Measurements from ENCODE around the gene CENPM. TPM values are rescaled to one million over a fixed set of nuclear protein-coding genes. Genes with fewer than 3 reads are reported as not detected.

The CENPM gene
- total RNA-seq, 1 experiment from 2014 or later, result 77.5 TPM

GRCh38 chr22:41904450-41905410, 42.2 kb downstream of the CENPM start:
- Histone ChIP-seq H3K9me2 (replicated peaks; ENCODE audit: low read length) (no peaks in the 10 kb centered on the region), H3K4me2 (ENCODE audit: low read length) (no peak overlapping the region), H3K4me3 (ENCODE audit: low read length) (no peak overlapping the region), H4K20me1 (ENCODE audit: low read length) (no peaks in the 10 kb centered on the region), H2AFZ (ENCODE audit: low read length) (no peak overlapping the region), H3K9me3 (ENCODE audit: low read length) (no peaks in the 10 kb centered on the region), H3K27ac (ENCODE audit: low read length) (no peak overlapping the region), H3K36me3 (ENCODE audit: low read depth, low read length) (no peaks in the 10 kb centered on the region), H3K9ac (ENCODE audit: low read length) (no peak overlapping the region), H3K4me1 (ENCODE audit: insufficient read depth, low read length) (no peaks in the 10 kb centered on the region), H3K79me2 (ENCODE audit: low read length) (no peaks in the 10 kb centered on the region), H3F3A (ENCODE audit: low read length, unreplicated experiment) (no peaks in the 10 kb centered on the region), H3K27me3 (ENCODE audit: low read length) (no peaks in the 10 kb centered on the region)
- intact Hi-C loops (cut with micrococcal nuclease), result no loop called here
- DNase-seq, result no peak
- no TSS peak for BruUV-seq (replicated peaks)
- ChIA-PET POLR2A (ENCODE audit: unreplicated experiment) (no interaction called here), CTCF (no interaction called here)
- TF ChIP-seq EZH2 (IDR thresholded peaks at IDR 0.05; ENCODE audit: low read length, unreplicated experiment) (no peak), EZH2phosphoT487 (IDR thresholded peaks at IDR 0.05; ENCODE audit: borderline replicate concordance, low read length) (no peak), CTCF (conservative IDR thresholded peaks at IDR 0.05; ENCODE audit: low read depth, low read length) (no peak)
- ATAC-seq, result no peak

GRCh38 chr22:41902932-41903421, 44.0 kb downstream of the CENPM start:
- H3K4me1 ChIP-seq (ENCODE audit: insufficient read depth, low read length), result no peaks in the 10 kb centered on the region
- no peaks in the 10 kb centered on the region for H3F3A ChIP-seq (ENCODE audit: low read length, unreplicated experiment)
- H4K20me1 ChIP-seq (ENCODE audit: low read length), result no peaks in the 10 kb centered on the region
- H3K9me3 ChIP-seq (ENCODE audit: low read length), result no peaks in the 10 kb centered on the region
- no peak overlapping the region for H3K27ac ChIP-seq (ENCODE audit: low read length)
- H3K27me3 ChIP-seq (ENCODE audit: low read length), result no peaks in the 10 kb centered on the region
- no peak overlapping the region for H3K4me3 ChIP-seq (ENCODE audit: low read length)
- BruUV-seq (replicated peaks), result no TSS peak
- H3K36me3 ChIP-seq (ENCODE audit: low read depth, low read length), result no peaks in the 10 kb centered on the region
- DNase-seq (no peak), ATAC-seq (no peak)
- no peak overlapping the region for H3K9ac ChIP-seq (ENCODE audit: low read length)
- H3K9me2 ChIP-seq (replicated peaks; ENCODE audit: low read length), result no peaks in the 10 kb centered on the region
- CTCF ChIA-PET, result no interaction called here
- POLR2A ChIA-PET (ENCODE audit: unreplicated experiment), result no interaction called here
- no peak overlapping the region for H2AFZ ChIP-seq (ENCODE audit: low read length)
- no peak overlapping the region for H3K4me2 ChIP-seq (ENCODE audit: low read length)
- intact Hi-C loops (cut with micrococcal nuclease), result no loop called here
- H3K79me2 ChIP-seq (ENCODE audit: low read length), result no peaks in the 10 kb centered on the region
- TF ChIP-seq EZH2 (IDR thresholded peaks at IDR 0.05; ENCODE audit: low read length, unreplicated experiment) (no peak), CTCF (conservative IDR thresholded peaks at IDR 0.05; ENCODE audit: low read depth, low read length) (no peak), EZH2phosphoT487 (IDR thresholded peaks at IDR 0.05; ENCODE audit: borderline replicate concordance, low read length) (no peak)

- no peaks in the 10 kb centered on the region for H3K4me1 ChIP-seq (ENCODE audit: insufficient read depth, low read length)
- H3K9me2 ChIP-seq (replicated peaks; ENCODE audit: low read length), result no peaks in the 10 kb centered on the region
- H3K4me2 ChIP-seq (ENCODE audit: low read length), result no peak overlapping the region
- no peak overlapping the region for H2AFZ ChIP-seq (ENCODE audit: low read length)
- BruUV-seq (replicated peaks), result no TSS peak
- H3K79me2 ChIP-seq (ENCODE audit: low read length), result no peaks in the 10 kb centered on the region
- no peak overlapping the region for H3K4me3 ChIP-seq (ENCODE audit: low read length)
- H3K9ac ChIP-seq (ENCODE audit: low read length), result no peak overlapping the region
- H3K9me3 ChIP-seq (ENCODE audit: low read length), result no peaks in the 10 kb centered on the region
- H3F3A ChIP-seq (ENCODE audit: low read length, unreplicated experiment), result no peaks in the 10 kb centered on the region
- ChIA-PET CTCF (no interaction called here), POLR2A (ENCODE audit: unreplicated experiment) (no interaction called here)
- intact Hi-C loops (cut with micrococcal nuclease), result no loop called here
- TF ChIP-seq EZH2 (IDR thresholded peaks at IDR 0.05; ENCODE audit: low read length, unreplicated experiment) (no peak), EZH2phosphoT487 (IDR thresholded peaks at IDR 0.05; ENCODE audit: borderline replicate concordance, low read length) (no peak), CTCF (conservative IDR thresholded peaks at IDR 0.05; ENCODE audit: low read depth, low read length) (no peak)
- no peaks in the 10 kb centered on the region for H4K20me1 ChIP-seq (ENCODE audit: low read length)
- ATAC-seq (no peak), DNase-seq (no peak)
- no peaks in the 10 kb centered on the region for H3K36me3 ChIP-seq (ENCODE audit: low read depth, low read length)
- no peak overlapping the region for H3K27ac ChIP-seq (ENCODE audit: low read length)
- no peaks in the 10 kb centered on the region for H3K27me3 ChIP-seq (ENCODE audit: low read length)
These were observed 44.9 kb downstream of the CENPM start for GRCh38 chr22:41902016-41902415.

Measured in PC-3 (cell line).